ENCODE results near the gene ADIRF. TPM values are rescaled to one million over a fixed set of nuclear protein-coding genes. Genes with fewer than 3 reads are reported as not detected.
"Not testable (repeated sequence)": the region's sequence is repeated elsewhere in the genome, so short reads cannot be mapped to it uniquely, and the experiment has no call there.

ADIRF gene
- total RNA-seq, 1 donor from 2014 or later: not detected

- Histone ChIP-seq H3K4me2 (ENCODE audit: low read length) (no peak overlapping the region), H3K27me3 (ENCODE audit: insufficient read depth, low read length) (no peaks in the 10 kb centered on the region), H3K4me3 (ENCODE audit: insufficient read depth, low read depth, low read length) (no peak overlapping the region), H3K9ac (ENCODE audit: low read length) (no peak overlapping the region), H3K4me1 (ENCODE audit: insufficient read depth, low read length) (peaks cover 6% of the 10 kb centered on the region), H3K27ac (ENCODE audit: low read depth, low read length) (no peak overlapping the region), H4K20me1 (ENCODE audit: insufficient read depth, low read length) (no peaks in the 10 kb centered on the region), H3K79me2 (ENCODE audit: insufficient read depth, low read length) (no peaks in the 10 kb centered on the region), H3K36me3 (ENCODE audit: insufficient read depth, low read length) (no peaks in the 10 kb centered on the region), H2AFZ (ENCODE audit: low read depth, low read length) (no peak overlapping the region), H3K9me3 (ENCODE audit: insufficient read depth, low read depth, low read length) (no peaks in the 10 kb centered on the region)
- TF ChIP-seq EZH2 (IDR thresholded peaks at IDR 0.05; ENCODE audit: insufficient read depth, low read length) (no peak), CTCF (IDR thresholded peaks at IDR 0.05; ENCODE audit: insufficient read depth, low read depth, low read length) (no peak)
- no peaks in the 10 kb centered on the region for H3K36me3 Mint-ChIP-seq (ENCODE audit: low read depth, unreplicated experiment)
- no peak overlapping the region for H3K27ac Mint-ChIP-seq (ENCODE audit: unreplicated experiment)
- DNase-seq (ENCODE audit: low read depth): no peak
- no peaks in the 10 kb centered on the region for H3K9me3 Mint-ChIP-seq (ENCODE audit: unreplicated experiment)
- no peak overlapping the region for H3K4me3 Mint-ChIP-seq (ENCODE audit: unreplicated experiment)
- peaks cover 21% of the 10 kb centered on the region for H3K27me3 Mint-ChIP-seq (ENCODE audit: low read depth, unreplicated experiment)
- H3K4me1 Mint-ChIP-seq (ENCODE audit: low read depth, unreplicated experiment): peaks cover 15% of the 10 kb centered on the region
- FAIRE-seq: no peak
Observed at GRCh38 chr10:86976362-86977056, 8.2 kb downstream of the ADIRF start.

GRCh38 chr10:86978457-86978856 is 10.2 kb downstream of the ADIRF start:
- not testable (repeated sequence) for H3K4me3 Mint-ChIP-seq (ENCODE audit: unreplicated experiment); H3K9me3 Mint-ChIP-seq (ENCODE audit: unreplicated experiment); H3K36me3 ChIP-seq (ENCODE audit: insufficient read depth, low read length); H3K4me1 ChIP-seq (ENCODE audit: insufficient read depth, low read length); H4K20me1 ChIP-seq (ENCODE audit: insufficient read depth, low read length); H3K79me2 ChIP-seq (ENCODE audit: insufficient read depth, low read length); H3K27me3 ChIP-seq (ENCODE audit: insufficient read depth, low read length); H3K27ac ChIP-seq (ENCODE audit: low read depth, low read length); H3K4me2 ChIP-seq (ENCODE audit: low read length); DNase-seq (ENCODE audit: low read depth); H3K27me3 Mint-ChIP-seq (ENCODE audit: low read depth, unreplicated experiment); FAIRE-seq; H2AFZ ChIP-seq (ENCODE audit: low read depth, low read length); H3K36me3 Mint-ChIP-seq (ENCODE audit: low read depth, unreplicated experiment); H3K4me3 ChIP-seq (ENCODE audit: insufficient read depth, low read depth, low read length); H3K9me3 ChIP-seq (ENCODE audit: insufficient read depth, low read depth, low read length); H3K9ac ChIP-seq (ENCODE audit: low read length); H3K27ac Mint-ChIP-seq (ENCODE audit: unreplicated experiment)
- peaks cover 10% of the 10 kb centered on the region for H3K4me1 Mint-ChIP-seq (ENCODE audit: low read depth, unreplicated experiment)

- H4K20me1 ChIP-seq (ENCODE audit: insufficient read depth, low read length): no peaks in the 10 kb centered on the region
- H3K4me3 ChIP-seq (ENCODE audit: insufficient read depth, low read depth, low read length): no peak overlapping the region
- peaks cover 3% of the 10 kb centered on the region for H3K27me3 Mint-ChIP-seq (ENCODE audit: low read depth, unreplicated experiment)
- no peak overlapping the region for H3K4me3 Mint-ChIP-seq (ENCODE audit: unreplicated experiment)
- no peaks in the 10 kb centered on the region for H3K36me3 Mint-ChIP-seq (ENCODE audit: low read depth, unreplicated experiment)
- H3K27ac Mint-ChIP-seq (ENCODE audit: unreplicated experiment): no peak overlapping the region
- no peak overlapping the region for H3K9ac ChIP-seq (ENCODE audit: low read length)
- no peak overlapping the region for H3K4me2 ChIP-seq (ENCODE audit: low read length)
- no peaks in the 10 kb centered on the region for H3K4me1 ChIP-seq (ENCODE audit: insufficient read depth, low read length)
- DNase-seq (ENCODE audit: low read depth) (no peak), FAIRE-seq (no peak)
- TF ChIP-seq CTCF (IDR thresholded peaks at IDR 0.05; ENCODE audit: insufficient read depth, low read depth, low read length): no peak
- TF ChIP-seq EZH2 (IDR thresholded peaks at IDR 0.05; ENCODE audit: insufficient read depth, low read length): no peak
- no peak overlapping the region for H3K27ac ChIP-seq (ENCODE audit: low read depth, low read length)
- no peaks in the 10 kb centered on the region for H3K36me3 ChIP-seq (ENCODE audit: insufficient read depth, low read length)
- no peaks in the 10 kb centered on the region for H3K9me3 Mint-ChIP-seq (ENCODE audit: unreplicated experiment)
- H3K9me3 ChIP-seq (ENCODE audit: insufficient read depth, low read depth, low read length): no peaks in the 10 kb centered on the region
- H3K27me3 ChIP-seq (ENCODE audit: insufficient read depth, low read length): no peaks in the 10 kb centered on the region
- H2AFZ ChIP-seq (ENCODE audit: low read depth, low read length): no peak overlapping the region
- H3K4me1 Mint-ChIP-seq (ENCODE audit: low read depth, unreplicated experiment): peaks cover 10% of the 10 kb centered on the region
- no peaks in the 10 kb centered on the region for H3K79me2 ChIP-seq (ENCODE audit: insufficient read depth, low read length)
Observed at GRCh38 chr10:86979296-86979818, 11.1 kb downstream of the ADIRF start.

Data from astrocyte (in vitro differentiated cells and primary cell).